ENCODE data around the gene CCDC12.

DNA sequence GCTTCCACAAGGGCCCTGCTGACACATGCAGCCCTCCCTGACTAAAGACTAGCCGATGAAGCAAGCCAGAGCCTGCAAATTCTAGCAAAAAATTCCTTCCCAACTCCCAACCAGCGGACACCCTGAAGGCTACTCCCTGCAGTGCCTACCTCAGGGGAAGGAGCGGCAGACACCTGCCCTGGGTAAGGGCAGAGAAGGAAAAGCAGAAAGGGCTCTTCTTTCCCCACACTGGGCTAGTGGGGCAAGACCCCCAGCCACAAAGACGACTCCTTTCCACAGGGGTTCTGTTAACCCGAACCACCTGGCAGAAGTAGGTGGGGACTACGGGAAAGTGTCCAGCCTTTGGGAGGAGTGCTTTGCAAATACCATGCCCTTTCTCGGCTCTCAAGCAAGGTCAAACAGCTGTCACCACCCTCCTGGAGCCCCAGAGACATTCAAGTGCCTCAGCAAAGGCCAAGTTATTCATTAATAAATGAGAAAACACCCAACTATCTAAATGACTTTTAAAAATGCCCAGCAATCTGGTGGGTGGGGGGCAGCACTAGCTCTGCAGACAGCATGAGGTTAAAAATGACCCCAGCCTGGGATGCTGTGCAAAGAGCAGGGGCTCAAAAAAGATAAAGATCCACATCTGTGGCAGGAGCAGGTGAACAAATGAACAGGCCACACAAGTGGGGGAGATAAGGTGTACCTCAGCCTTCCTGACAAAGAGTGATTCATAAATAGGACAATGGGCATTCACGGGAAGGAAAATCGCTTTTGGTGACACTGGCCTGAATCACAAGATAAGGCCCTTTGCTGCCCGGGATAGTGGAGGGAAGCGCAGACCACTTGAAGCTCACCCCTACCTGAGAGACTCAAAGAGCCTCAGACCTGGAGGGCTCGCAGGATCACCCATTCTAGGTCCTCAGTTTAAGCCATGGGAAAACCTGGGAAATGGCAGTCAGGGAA is 33.0 kb downstream of the CCDC12 start:
- TF ChIP-seq, protein P1, sequence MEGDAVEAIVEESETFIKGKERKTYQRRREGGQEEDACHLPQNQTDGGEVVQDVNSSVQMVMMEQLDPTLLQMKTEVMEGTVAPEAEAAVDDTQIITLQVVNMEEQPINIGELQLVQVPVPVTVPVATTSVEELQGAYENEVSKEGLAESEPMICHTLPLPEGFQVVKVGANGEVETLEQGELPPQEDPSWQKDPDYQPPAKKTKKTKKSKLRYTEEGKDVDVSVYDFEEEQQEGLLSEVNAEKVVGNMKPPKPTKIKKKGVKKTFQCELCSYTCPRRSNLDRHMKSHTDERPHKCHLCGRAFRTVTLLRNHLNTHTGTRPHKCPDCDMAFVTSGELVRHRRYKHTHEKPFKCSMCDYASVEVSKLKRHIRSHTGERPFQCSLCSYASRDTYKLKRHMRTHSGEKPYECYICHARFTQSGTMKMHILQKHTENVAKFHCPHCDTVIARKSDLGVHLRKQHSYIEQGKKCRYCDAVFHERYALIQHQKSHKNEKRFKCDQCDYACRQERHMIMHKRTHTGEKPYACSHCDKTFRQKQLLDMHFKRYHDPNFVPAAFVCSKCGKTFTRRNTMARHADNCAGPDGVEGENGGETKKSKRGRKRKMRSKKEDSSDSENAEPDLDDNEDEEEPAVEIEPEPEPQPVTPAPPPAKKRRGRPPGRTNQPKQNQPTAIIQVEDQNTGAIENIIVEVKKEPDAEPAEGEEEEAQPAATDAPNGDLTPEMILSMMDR (IDR thresholded peaks at IDR 0.05): no peak
- TF ChIP-seq POLR2A (IDR thresholded peaks at IDR 0.05): no peak

Measured in lower leg skin (tissue), 3 donors.